Anterior cingulate cortex (tissue), 58 donors: ENCODE data around the gene ZNF569.
"Not testable (repeated sequence)": the region's sequence is repeated elsewhere in the genome, so short reads cannot be mapped to it uniquely, and the experiment has no call there.

ENCODE experiments used
- DNase-seq, 58 donors: peaks; one replicate each; lab custom pipeline; 2025; lab: John Stamatoyannopoulos, UW

The ZNF569 gene

DNA sequence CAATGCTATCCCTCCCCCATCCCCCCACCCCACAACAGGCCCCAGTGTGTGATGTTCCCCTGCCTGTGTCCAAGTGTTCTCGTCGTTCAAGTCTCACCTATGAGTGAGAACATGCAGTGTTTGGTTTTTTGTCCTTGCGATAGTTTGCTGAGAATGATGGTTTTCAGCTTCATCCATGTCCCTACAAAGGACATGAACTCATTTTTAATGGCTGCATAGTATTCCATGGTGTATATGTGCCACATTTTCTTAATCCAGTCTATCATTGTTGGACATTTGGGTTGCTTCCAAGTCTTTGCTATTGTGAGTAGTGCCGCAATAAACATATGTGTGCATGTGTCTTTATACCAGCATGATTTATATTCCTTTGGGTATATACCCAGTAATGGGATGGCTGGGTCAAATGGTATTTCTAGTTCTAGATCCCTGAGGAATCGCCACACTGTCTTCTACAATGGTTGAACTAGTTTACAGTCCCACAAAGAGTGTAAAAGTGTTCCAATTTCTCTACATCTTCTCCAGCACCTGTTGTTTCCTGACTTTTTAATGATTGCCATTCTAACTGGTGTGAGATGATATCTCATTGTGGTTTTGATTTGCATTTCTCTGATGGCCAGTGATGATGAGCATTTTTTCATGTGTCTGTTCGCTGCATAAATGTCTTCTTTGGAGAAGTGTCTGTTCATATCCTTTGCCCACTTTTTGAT lies 61.0 kb downstream of the ZNF569 start:
- DNase-seq, result not testable (repeated sequence)

DNA sequence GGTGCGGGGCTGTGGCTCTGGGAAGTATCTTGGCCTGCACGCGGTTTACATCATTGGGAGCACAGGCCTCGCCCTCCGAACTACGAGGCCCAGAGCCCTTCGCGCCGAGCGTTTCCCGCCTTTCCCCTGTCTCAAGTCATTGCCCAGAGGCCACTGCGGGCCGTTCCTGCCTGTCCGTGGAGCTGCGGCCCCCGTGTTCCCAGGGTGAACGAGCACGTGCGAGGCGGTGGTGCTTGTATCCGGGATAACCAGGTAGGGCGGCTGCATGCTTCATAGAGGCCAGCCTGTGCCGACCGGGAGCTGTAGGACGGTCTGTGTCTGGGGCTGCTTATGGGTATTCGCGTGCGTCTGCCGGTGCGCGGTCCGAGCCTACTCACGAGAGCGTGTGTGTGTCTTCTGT lies 63.8 kb downstream of the ZNF569 start:
- no peak for DNase-seq

DNA sequence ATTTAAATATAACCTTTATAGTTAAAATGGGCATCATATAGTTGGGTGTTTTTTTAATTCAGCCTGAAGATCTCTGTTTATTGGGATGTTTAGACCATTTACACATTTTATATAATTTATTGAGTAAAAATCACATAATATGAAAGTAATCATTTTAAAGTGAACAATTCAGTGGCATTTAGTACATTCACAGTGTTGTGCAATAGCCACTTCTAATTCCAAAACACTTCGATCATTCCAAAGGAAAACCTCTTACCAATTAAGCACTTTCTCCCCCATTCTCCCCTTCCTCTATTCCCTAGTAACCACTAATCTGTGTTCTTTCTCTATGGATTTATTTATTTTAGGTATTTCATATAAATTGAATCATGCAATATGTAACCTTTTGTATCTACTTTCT lies 66.2 kb downstream of the ZNF569 start:
- DNase-seq, result no peak

DNA sequence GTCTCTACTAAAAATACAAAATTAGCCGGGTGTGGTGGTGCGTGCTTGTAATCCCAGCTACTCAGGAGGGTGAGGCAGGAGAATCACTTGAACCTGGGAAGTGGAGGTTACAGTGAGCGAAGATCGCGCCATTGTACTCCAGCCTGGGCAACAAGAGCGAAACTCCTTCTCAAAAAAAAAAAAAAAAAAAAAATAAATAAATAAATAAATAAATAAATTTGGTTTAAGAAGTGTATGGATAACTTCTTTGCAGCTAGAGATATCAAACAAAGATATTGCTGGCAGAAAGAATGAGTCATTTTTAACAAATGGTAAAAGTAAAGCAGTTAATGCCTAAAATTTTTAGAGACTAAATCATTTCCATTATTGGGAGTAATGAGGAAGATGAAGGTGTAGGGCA lies 75.8 kb downstream of the ZNF569 start:
- DNase-seq, result not testable (repeated sequence)

DNA sequence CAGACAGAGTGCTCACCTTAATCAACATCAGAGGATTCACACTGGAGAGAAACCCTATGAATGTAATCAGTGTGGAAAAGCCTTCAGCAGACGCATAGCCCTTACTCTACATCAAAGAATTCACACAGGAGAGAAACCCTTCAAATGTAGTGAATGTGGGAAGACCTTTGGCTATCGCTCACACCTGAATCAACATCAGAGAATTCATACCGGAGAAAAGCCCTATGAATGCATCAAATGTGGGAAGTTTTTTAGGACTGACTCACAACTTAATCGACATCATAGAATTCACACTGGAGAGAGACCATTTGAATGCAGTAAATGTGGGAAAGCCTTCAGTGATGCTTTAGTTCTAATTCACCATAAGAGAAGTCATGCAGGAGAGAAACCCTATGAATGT lies 78.0 kb downstream of the ZNF569 start:
- no peak for DNase-seq

DNA sequence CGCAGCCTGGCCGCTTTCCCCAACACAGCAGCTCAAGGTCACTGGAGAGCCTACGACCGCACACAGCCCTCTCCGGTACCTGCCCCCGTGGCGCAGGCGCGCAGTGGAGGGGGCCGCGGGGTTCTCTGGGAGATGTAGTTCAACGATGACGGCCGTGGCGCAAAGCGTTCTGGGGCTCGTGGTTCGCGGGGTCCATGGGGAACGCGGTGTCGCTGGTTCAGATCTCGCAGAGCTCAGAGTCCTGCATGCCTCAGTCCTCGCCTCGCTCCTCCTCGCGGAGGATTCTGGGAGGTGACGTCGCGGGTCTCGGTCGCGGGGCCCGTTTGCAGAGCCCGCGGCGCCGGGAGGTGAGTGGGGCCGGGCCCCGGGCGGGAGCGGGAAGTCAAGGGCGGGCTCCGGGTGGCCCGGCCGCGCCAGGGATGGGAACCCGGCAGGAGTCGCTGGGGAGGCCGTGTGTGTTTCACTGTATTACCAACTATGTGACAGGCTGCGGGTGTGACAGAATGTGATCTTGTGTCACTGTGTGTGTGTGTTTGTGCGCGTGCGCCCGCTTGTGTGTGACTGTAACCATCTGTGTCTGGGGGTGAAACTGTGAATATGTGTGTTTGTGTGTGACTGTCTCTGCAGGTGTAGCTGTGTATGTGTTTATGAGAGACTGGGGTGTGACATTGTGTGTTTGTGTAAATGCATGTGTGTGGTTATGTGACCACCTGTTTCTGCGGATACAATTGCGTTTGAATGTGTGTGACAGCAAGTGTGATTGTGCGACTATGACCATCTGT lies 96.2 kb downstream of the ZNF569 start, which contains the start of gene ZNF527:
Gene ZNF527, plus strand, starts transcription at position 220 of the 782 bp plus-strand sequence. CDS start 3,100 bp downstream, outside the sequence.
- DNase-seq, result peak; percentile 89 to 99 (median 98)

DNA sequence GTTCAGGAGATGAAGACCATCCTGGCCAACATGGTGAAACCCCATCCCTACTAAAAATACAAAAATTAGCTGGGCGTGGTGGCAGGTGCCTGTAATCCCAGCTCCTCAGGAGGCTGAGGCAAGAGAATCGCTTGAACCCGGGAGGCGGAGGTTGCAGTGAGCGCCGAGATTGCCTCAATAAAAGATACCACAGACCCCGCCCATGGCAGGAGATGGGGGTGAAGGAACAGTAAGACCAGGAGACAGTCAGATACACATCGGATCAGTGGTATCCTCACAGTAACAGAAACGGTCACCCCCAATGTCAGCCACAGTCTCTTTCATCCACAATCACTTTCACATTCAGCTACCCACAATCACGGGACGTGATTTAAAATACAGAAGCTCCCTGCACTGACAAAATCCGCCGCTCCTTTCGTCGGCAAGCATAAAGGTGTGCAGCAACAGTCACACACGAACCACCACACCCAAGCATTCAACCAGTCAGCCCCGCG lies 96.8 kb downstream of the ZNF569 start:
- DNase-seq, result peak in 8 of 58 donors; percentile 13 to 60 (median 34)

DNA sequence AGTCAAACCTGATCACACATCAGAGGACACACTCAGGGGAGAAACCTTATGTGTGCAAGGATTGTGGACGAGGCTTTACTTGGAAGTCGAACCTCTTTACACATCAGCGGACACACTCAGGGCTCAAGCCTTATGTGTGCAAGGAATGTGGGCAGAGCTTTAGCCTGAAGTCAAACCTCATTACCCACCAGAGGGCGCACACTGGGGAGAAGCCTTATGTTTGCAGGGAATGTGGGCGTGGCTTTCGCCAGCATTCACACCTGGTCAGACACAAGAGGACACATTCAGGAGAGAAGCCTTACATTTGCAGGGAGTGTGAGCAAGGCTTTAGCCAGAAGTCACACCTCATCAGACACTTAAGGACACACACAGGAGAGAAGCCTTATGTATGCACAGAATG lies 104.5 kb downstream of the ZNF569 start:
- peak in 1 of 58 donors; percentile 2 for DNase-seq

DNA sequence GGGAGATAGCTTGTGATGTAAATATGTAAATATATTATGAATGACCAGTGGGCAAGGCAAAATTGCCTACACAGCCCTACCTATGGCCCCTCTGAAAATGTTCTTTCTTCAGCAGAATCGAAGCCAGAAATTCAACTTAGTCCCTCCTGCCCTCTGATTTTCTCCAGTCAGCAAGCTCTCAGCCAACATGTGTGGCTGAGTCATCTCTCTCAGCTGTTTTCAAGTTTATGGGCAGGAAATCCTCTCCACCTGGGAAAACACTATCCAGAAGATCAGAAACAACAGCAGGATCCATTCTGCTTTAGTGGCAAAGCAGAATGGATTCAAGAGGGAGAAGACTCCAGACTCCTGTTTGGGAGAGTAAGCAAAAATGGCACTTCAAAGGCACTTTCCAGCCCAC lies 105.2 kb downstream of the ZNF569 start:
- no peak for DNase-seq
